GM19395 (cell line): ENCODE data around the gene LUC7L2.
"Not testable (repeated sequence)": the region's sequence is repeated elsewhere in the genome, so short reads cannot be mapped to it uniquely, and the experiment has no call there.

ENCODE experiments used
- ATAC-seq: cut with Tn5 transposase; IDR thresholded peaks from one replicate; pipeline ENCODE4 v1.9.1; 2021; ENCODE audit warnings: mild to moderate bottlenecking, moderate library complexity; ENCODE audit not compliant: unreplicated experiment

The LUC7L2 gene

GRCh38 chr7:139359366-139360209 lies at the start of gene LUC7L2:
Gene LUC7L2 (plus strand): TSS chr7:139359894. CDS start chr7:139360262, 368 bp downstream.
- peak; percentile 73 for ATAC-seq

GRCh38 chr7:139317939-139318505 lies 41.7 kb upstream of the LUC7L2 start:
- ATAC-seq: no peak

- no peak for ATAC-seq
These were observed 38.5 kb upstream of the LUC7L2 start for GRCh38 chr7:139321071-139321745.

- ATAC-seq: not testable (repeated sequence)
These were observed 35.0 kb upstream of the LUC7L2 start for GRCh38 chr7:139324709-139325108.

- no peak for ATAC-seq
These were observed 31.3 kb upstream of the LUC7L2 start for GRCh38 chr7:139328375-139328774.

- no peak for ATAC-seq
These were observed 30.6 kb upstream of the LUC7L2 start for GRCh38 chr7:139329119-139329518.

- no peak for ATAC-seq
These were observed 29.2 kb upstream of the LUC7L2 start for GRCh38 chr7:139330333-139331030.

- no peak for ATAC-seq
These were observed 26.9 kb upstream of the LUC7L2 start for GRCh38 chr7:139332697-139333359.

GRCh38 chr7:139333443-139333842 lies 26.3 kb upstream of the LUC7L2 start:
- not testable (repeated sequence) for ATAC-seq

GRCh38 chr7:139334399-139335150 lies 25.1 kb upstream of the LUC7L2 start:
- ATAC-seq: no peak

- no peak for ATAC-seq
These were observed 20.7 kb upstream of the LUC7L2 start for GRCh38 chr7:139339025-139339424.

- ATAC-seq: no peak
These were observed 20.0 kb upstream of the LUC7L2 start for GRCh38 chr7:139339698-139340036.

- ATAC-seq: peak; percentile 83
These were observed 19.5 kb upstream of the LUC7L2 start for GRCh38 chr7:139340037-139340807.

GRCh38 chr7:139340808-139341057 lies 19.0 kb upstream of the LUC7L2 start:
- ATAC-seq: no peak

GRCh38 chr7:139341058-139341775 lies 18.5 kb upstream of the LUC7L2 start, which contains the start of gene FMC1:
Gene FMC1 (plus strand): TSS chr7:139341337. CDS start chr7:139341385, 48 bp downstream.
- ATAC-seq: peak; percentile 61

- ATAC-seq: no peak
These were observed 17.9 kb upstream of the LUC7L2 start for GRCh38 chr7:139341776-139342226.

GRCh38 chr7:139345042-139345441 lies 14.7 kb upstream of the LUC7L2 start:
- ATAC-seq: no peak

GRCh38 chr7:139351027-139351426 lies 8.7 kb upstream of the LUC7L2 start:
- ATAC-seq: no peak

GRCh38 chr7:139354729-139355128 lies 5.0 kb upstream of the LUC7L2 start:
- no peak for ATAC-seq
